ENCODE measurements around the gene ZDHHC14.

DNA sequence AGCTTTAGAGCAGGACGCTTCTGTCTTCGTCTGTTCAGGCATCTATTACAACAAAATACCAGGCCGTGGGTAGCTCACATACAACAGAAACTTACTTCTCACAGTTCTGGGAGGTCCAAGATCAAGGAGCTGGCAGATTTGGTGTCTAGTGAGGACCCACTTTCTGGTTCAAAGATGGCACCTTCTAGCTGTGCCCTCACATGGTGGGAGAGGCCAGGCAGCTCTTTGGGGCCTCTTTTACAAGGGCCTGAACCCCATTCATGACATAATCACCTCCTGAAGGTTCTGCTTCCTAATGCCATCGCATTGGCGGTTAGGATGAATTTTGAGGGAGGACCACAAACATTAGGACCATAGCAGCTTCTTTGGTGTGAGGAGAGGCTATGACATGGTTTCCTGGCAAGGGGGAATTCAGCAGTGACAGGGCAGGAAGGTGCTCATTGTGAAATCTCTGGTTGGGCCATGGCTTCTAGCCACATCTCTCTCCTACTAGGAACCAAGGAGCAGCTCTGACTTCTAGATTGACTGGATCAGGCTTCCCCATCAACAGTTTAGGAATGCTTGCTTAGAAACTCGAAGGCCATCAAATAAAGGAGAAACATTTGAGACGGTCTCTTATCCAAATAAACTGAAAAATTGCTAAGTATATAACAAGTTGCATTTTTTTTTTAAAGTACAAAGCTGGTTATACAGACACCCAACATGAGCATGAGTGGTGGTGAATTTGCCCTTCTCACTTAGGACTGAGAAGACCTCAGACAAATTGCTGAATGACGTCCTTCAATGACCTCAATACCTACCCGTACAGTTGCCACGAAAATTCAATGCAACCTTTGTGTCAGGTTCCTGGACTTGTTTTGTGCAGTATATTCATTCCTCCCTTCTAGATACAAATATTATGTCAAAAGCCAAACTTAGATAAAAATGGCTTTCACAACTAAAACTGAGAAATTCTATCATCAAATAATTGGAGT, 140.7 kb downstream of the ZDHHC14 start:
- no peak for TF ChIP-seq YY1 (IDR thresholded peaks at IDR 0.05; ENCODE audit: low read depth)
- TF ChIP-seq, protein P1, sequence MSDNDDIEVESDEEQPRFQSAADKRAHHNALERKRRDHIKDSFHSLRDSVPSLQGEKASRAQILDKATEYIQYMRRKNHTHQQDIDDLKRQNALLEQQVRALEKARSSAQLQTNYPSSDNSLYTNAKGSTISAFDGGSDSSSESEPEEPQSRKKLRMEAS (IDR thresholded peaks at IDR 0.05) = no peak
- no peak for TF ChIP-seq NFIC (IDR thresholded peaks at IDR 0.05)
- no peak for TF ChIP-seq EGR1 (IDR thresholded peaks at IDR 0.05)
- no peak for TF ChIP-seq CEBPB (IDR thresholded peaks at IDR 0.05)
- TF ChIP-seq, protein P2, sequence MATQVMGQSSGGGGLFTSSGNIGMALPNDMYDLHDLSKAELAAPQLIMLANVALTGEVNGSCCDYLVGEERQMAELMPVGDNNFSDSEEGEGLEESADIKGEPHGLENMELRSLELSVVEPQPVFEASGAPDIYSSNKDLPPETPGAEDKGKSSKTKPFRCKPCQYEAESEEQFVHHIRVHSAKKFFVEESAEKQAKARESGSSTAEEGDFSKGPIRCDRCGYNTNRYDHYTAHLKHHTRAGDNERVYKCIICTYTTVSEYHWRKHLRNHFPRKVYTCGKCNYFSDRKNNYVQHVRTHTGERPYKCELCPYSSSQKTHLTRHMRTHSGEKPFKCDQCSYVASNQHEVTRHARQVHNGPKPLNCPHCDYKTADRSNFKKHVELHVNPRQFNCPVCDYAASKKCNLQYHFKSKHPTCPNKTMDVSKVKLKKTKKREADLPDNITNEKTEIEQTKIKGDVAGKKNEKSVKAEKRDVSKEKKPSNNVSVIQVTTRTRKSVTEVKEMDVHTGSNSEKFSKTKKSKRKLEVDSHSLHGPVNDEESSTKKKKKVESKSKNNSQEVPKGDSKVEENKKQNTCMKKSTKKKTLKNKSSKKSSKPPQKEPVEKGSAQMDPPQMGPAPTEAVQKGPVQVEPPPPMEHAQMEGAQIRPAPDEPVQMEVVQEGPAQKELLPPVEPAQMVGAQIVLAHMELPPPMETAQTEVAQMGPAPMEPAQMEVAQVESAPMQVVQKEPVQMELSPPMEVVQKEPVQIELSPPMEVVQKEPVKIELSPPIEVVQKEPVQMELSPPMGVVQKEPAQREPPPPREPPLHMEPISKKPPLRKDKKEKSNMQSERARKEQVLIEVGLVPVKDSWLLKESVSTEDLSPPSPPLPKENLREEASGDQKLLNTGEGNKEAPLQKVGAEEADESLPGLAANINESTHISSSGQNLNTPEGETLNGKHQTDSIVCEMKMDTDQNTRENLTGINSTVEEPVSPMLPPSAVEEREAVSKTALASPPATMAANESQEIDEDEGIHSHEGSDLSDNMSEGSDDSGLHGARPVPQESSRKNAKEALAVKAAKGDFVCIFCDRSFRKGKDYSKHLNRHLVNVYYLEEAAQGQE (IDR thresholded peaks at IDR 0.05; ENCODE audit: low read depth) = no peak
- no peak for TF ChIP-seq RAD21 (IDR thresholded peaks at IDR 0.05; ENCODE audit: low read depth)
- TF ChIP-seq TCF12 (IDR thresholded peaks at IDR 0.05; ENCODE audit: low read depth) = no peak
- no peak for TF ChIP-seq TAF1 (IDR thresholded peaks at IDR 0.05; ENCODE audit: low read depth)
- TF ChIP-seq CREB1 (IDR thresholded peaks at IDR 0.05; ENCODE audit: low read depth) = no peak
- TF ChIP-seq EP300 (IDR thresholded peaks at IDR 0.05; ENCODE audit: borderline replicate concordance) = no peak
- no peak for TF ChIP-seq ZBTB7A (IDR thresholded peaks at IDR 0.05; ENCODE audit: low read depth)
